Neural progenitor cell (in vitro differentiated cells): ENCODE results near the gene ANKRD66. TPM values are rescaled to one million over a fixed set of nuclear protein-coding genes. Genes with fewer than 3 reads are reported as not detected.
"Not testable (repeated sequence)": the region's sequence is repeated elsewhere in the genome, so short reads cannot be mapped to it uniquely, and the experiment has no call there.

Source experiments
- DNase-seq: peaks from one replicate; pipeline ENCODE4 v3.0.0-alpha.2; 2016; ENCODE audit warnings: low spot score
- H2AFZ ChIP-seq: fragments of 200-600 bp; sonication (generic); replicated peaks from 2 replicates; pipeline ENCODE4 v1.6.1; 2016; ENCODE audit warnings: antibody characterized with exemption
- H3F3A ChIP-seq: fragments of 200-600 bp; sonication (generic); 2 replicates; pipeline ENCODE4 v1.6.1; 2016; ENCODE audit warnings: antibody characterized with exemption, low read depth
- H3K27ac ChIP-seq: fragments of 200-600 bp; sonication (generic); 2 replicates; pipeline ENCODE4 v1.5.1; 2016; ENCODE audit warnings: mild to moderate bottlenecking
- H3K27me3 ChIP-seq: fragments of 200-600 bp; sonication (generic); 2 replicates; pipeline ENCODE4 v1.6.1; 2016; ENCODE audit warnings: mild to moderate bottlenecking, moderate library complexity
- H3K36me3 ChIP-seq: fragments of 200-600 bp; sonication (generic); 2 replicates; pipeline ENCODE4 v1.5.1; 2016
- H3K4me1 ChIP-seq: fragments of 200-600 bp; sonication (generic); 2 replicates; pipeline ENCODE4 v1.6.1; 2016; ENCODE audit warnings: mixed run types
- H3K4me2 ChIP-seq: fragments of 200-600 bp; sonication (generic); 2 replicates; pipeline ENCODE4 v1.6.1; 2016
- H3K4me3 ChIP-seq: fragments of 200-600 bp; sonication (generic); 2 replicates; pipeline ENCODE4 v1.5.1; 2016
- H3K79me2 ChIP-seq: fragments of 200-600 bp; sonication (generic); 2 replicates; pipeline ENCODE4 v1.6.1; 2016; ENCODE audit warnings: low read depth
- H3K9ac ChIP-seq: fragments of 200-600 bp; sonication (generic); 2 replicates; pipeline ENCODE4 v1.6.1; 2016
- H3K9me3 ChIP-seq: fragments of 200-600 bp; sonication (generic); 2 replicates; pipeline ENCODE4 v1.5.1; 2016; ENCODE audit warnings: low read depth
- H4K20me1 ChIP-seq: fragments of 200-600 bp; sonication (generic); 2 replicates; pipeline ENCODE4 v1.6.1; 2016; ENCODE audit warnings: low read depth
- H3K27ac Mint-ChIP-seq: 3 replicates; pipeline ENCODE4 v1.8.0; 2021; ENCODE audit warnings: mixed read lengths
- H3K27me3 Mint-ChIP-seq: 2 replicates; pipeline ENCODE4 v1.8.0; 2022; ENCODE audit warnings: low read depth, mild to moderate bottlenecking, inconsistent platforms, moderate library complexity, mixed read lengths; ENCODE audit not compliant: insufficient read depth
- H3K36me3 Mint-ChIP-seq: 3 replicates; pipeline ENCODE4 v1.8.0; 2021; ENCODE audit warnings: mixed read lengths
- H3K4me1 Mint-ChIP-seq: 3 replicates; pipeline ENCODE4 v1.8.0; 2021; ENCODE audit warnings: mixed read lengths
- H3K4me3 Mint-ChIP-seq: 3 replicates; pipeline ENCODE4 v1.8.0; 2021; ENCODE audit warnings: mild to moderate bottlenecking, moderate library complexity, mixed read lengths
- H3K9me3 Mint-ChIP-seq: 3 replicates; pipeline ENCODE4 v1.8.0; 2020; ENCODE audit warnings: mixed read lengths
- EZH2 ChIP-seq: fragments of 200-600 bp; sonication (generic); IDR thresholded peaks from 2 replicates; pipeline ENCODE4 v1.6.1; 2017; ENCODE audit warnings: antibody characterized with exemption, mild to moderate bottlenecking, moderate library complexity
- EZH2phosphoT487 ChIP-seq: fragments of 200-600 bp; sonication (generic); IDR thresholded peaks from 2 replicates; pipeline ENCODE4 v1.6.1; 2017; ENCODE audit warnings: antibody characterized with exemption
- total RNA-seq: library from RNA; depleted of rRNA; stranded (reverse); fragments of >200 nt; gene quantifications from 2 replicates; pipeline ENCODE4 v1.2.3, GENCODE V29; 2015; ENCODE audit warnings: low replicate concordance
- TF ChIP-seq, protein P1 (sequence below): fragments of 200-600 bp; sonication (generic); IDR thresholded peaks from 2 replicates; pipeline ENCODE4 v1.5.1; 2017; ENCODE audit warnings: antibody characterized with exemption, mild to moderate bottlenecking

Gene ANKRD66
- total RNA-seq, 1 donor from 2014 or later = not detected

DNA sequence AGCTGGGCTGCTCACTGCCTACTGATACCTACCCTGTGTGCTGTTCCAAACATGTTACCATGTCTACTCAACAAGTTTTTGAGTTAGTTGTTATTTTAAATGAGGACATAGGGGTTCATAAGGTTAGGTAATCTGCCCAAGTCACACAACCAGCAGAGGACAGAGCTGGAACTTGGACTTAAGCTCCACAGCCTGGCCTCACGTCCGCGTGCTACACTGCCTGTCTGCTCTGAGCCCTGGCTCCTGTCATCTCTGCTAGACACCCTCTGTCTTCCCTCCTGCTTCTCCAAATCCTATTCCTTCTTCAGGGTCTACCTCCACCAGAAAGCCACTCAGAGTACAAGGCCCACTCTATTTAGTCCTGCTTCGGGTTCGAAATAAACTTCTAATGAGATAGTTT lies 18.2 kb downstream of the ANKRD66 start:
- Mint-ChIP-seq H3K9me3 (peaks cover 1% of the 10 kb centered on the region), H3K36me3 (no peaks in the 10 kb centered on the region), H3K27me3 (no peaks in the 10 kb centered on the region), H3K27ac (no peak overlapping the region), H3K4me3 (no peak overlapping the region), H3K4me1 (no peaks in the 10 kb centered on the region)
- Histone ChIP-seq H3K79me2 (no peaks in the 10 kb centered on the region), H3K4me3 (no peak overlapping the region), H3F3A (no peaks in the 10 kb centered on the region), H4K20me1 (no peaks in the 10 kb centered on the region), H3K9me3 (no peaks in the 10 kb centered on the region), H3K36me3 (no peaks in the 10 kb centered on the region), H3K9ac (no peak overlapping the region), H3K27ac (no peak overlapping the region), H3K4me2 (no peak overlapping the region), H2AFZ (no peak overlapping the region), H3K27me3 (no peaks in the 10 kb centered on the region), H3K4me1 (no peaks in the 10 kb centered on the region)
- DNase-seq = no peak
- TF ChIP-seq, protein P1, sequence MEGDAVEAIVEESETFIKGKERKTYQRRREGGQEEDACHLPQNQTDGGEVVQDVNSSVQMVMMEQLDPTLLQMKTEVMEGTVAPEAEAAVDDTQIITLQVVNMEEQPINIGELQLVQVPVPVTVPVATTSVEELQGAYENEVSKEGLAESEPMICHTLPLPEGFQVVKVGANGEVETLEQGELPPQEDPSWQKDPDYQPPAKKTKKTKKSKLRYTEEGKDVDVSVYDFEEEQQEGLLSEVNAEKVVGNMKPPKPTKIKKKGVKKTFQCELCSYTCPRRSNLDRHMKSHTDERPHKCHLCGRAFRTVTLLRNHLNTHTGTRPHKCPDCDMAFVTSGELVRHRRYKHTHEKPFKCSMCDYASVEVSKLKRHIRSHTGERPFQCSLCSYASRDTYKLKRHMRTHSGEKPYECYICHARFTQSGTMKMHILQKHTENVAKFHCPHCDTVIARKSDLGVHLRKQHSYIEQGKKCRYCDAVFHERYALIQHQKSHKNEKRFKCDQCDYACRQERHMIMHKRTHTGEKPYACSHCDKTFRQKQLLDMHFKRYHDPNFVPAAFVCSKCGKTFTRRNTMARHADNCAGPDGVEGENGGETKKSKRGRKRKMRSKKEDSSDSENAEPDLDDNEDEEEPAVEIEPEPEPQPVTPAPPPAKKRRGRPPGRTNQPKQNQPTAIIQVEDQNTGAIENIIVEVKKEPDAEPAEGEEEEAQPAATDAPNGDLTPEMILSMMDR = no peak

GRCh38 chr6:46772016-46772415 lies 25.3 kb downstream of the ANKRD66 start:
- Histone ChIP-seq H3K4me2 (no peak overlapping the region), H2AFZ (no peak overlapping the region), H3F3A (no peaks in the 10 kb centered on the region), H3K36me3 (no peaks in the 10 kb centered on the region), H3K4me1 (no peaks in the 10 kb centered on the region), H4K20me1 (no peaks in the 10 kb centered on the region), H3K9ac (no peak overlapping the region), H3K27me3 (no peaks in the 10 kb centered on the region), H3K4me3 (no peak overlapping the region), H3K79me2 (no peaks in the 10 kb centered on the region), H3K9me3 (no peaks in the 10 kb centered on the region), H3K27ac (no peak overlapping the region)
- no peaks in the 10 kb centered on the region for H3K36me3 Mint-ChIP-seq
- TF ChIP-seq EZH2 (no peak), EZH2phosphoT487 (no peak)
- TF ChIP-seq, protein P1 = no peak
- H3K27ac Mint-ChIP-seq = no peak overlapping the region
- peaks cover 10% of the 10 kb centered on the region for H3K9me3 Mint-ChIP-seq
- peaks cover 5% of the 10 kb centered on the region for H3K4me1 Mint-ChIP-seq
- H3K4me3 Mint-ChIP-seq = no peak overlapping the region
- DNase-seq = no peak
- peaks cover 2% of the 10 kb centered on the region for H3K27me3 Mint-ChIP-seq

DNA sequence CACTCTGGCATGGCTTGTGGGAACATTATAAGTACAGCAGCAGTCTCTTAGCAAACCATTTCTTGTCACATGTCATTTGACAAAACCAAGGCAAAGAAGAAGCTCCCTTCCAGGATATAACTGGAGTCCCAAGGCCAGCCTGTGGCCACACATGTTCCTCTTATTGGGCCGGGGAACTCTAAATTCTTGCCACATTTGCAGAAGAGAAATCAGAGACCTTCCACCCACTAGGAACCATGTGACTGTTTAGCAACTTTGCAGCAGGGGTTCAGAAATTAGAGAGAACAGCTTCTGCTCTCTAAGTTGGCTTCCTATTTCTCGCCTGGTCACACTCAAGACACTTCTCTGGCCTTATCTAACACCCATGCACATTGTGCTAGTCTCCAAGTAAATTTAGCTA lies 26.0 kb downstream of the ANKRD66 start:
- peaks cover 2% of the 10 kb centered on the region for H3K27me3 Mint-ChIP-seq
- Histone ChIP-seq H3K27me3 (no peaks in the 10 kb centered on the region), H3K27ac (no peak overlapping the region), H3K79me2 (no peaks in the 10 kb centered on the region), H3K4me1 (no peaks in the 10 kb centered on the region), H3K9ac (no peak overlapping the region), H2AFZ (no peak overlapping the region), H3K4me2 (no peak overlapping the region), H3K9me3 (no peaks in the 10 kb centered on the region), H3K4me3 (no peak overlapping the region), H3F3A (no peaks in the 10 kb centered on the region), H4K20me1 (no peaks in the 10 kb centered on the region), H3K36me3 (no peaks in the 10 kb centered on the region)
- no peak for TF ChIP-seq EZH2
- H3K4me3 Mint-ChIP-seq = no peak overlapping the region
- H3K27ac Mint-ChIP-seq = no peak overlapping the region
- peaks cover 10% of the 10 kb centered on the region for H3K9me3 Mint-ChIP-seq
- H3K4me1 Mint-ChIP-seq = peaks cover 5% of the 10 kb centered on the region
- no peaks in the 10 kb centered on the region for H3K36me3 Mint-ChIP-seq
- DNase-seq = no peak

GRCh38 chr6:46773201-46773855 lies 26.6 kb downstream of the ANKRD66 start:
- Mint-ChIP-seq H3K4me1 (peaks cover 5% of the 10 kb centered on the region), H3K27ac (no peak overlapping the region), H3K4me3 (no peak overlapping the region), H3K27me3 (peaks cover 2% of the 10 kb centered on the region), H3K36me3 (no peaks in the 10 kb centered on the region), H3K9me3 (peaks cover 10% of the 10 kb centered on the region)
- H3K4me2 ChIP-seq = no peak overlapping the region
- no peaks in the 10 kb centered on the region for H3K9me3 ChIP-seq
- no peaks in the 10 kb centered on the region for H3F3A ChIP-seq
- no peaks in the 10 kb centered on the region for H3K36me3 ChIP-seq
- H3K9ac ChIP-seq = no peak overlapping the region
- no peak overlapping the region for H3K27ac ChIP-seq
- no peaks in the 10 kb centered on the region for H3K4me1 ChIP-seq
- DNase-seq = no peak
- no peaks in the 10 kb centered on the region for H3K27me3 ChIP-seq
- no peak overlapping the region for H2AFZ ChIP-seq
- no peak for TF ChIP-seq EZH2phosphoT487
- TF ChIP-seq, protein P1 = no peak
- TF ChIP-seq EZH2 = no peak
- no peaks in the 10 kb centered on the region for H4K20me1 ChIP-seq
- H3K79me2 ChIP-seq = no peaks in the 10 kb centered on the region
- H3K4me3 ChIP-seq = no peak overlapping the region

DNA sequence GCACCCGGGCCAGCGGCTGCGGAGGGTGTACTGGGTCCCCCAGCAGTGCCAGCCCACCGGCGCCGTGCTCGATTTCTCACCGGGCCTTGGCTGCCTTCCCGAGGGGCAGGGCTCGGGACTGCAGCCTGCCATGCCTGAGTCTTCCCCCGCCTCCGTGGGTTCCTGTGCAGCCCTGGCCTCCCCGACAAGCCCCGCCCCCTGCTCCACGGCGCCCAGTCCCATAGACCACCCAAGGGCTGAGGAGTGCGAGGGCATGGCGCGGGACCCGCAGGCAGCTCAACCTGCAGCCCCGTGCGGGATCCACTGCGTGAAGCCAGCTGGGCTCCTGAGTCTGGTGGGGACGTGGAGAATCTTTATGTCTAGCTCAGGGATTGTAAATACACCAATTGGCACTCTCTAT lies 28.0 kb downstream of the ANKRD66 start:
- not testable (repeated sequence) for DNase-seq, H3K27ac ChIP-seq

More for the DNA sequence above, 28.0 kb downstream of the ANKRD66 start:
- not testable (repeated sequence) for H3K4me3 ChIP-seq, H3K27me3 Mint-ChIP-seq, H3K4me2 ChIP-seq, H3K4me3 Mint-ChIP-seq, H3K27ac Mint-ChIP-seq, H3K27me3 ChIP-seq, H3K79me2 ChIP-seq, H3K4me1 Mint-ChIP-seq, H4K20me1 ChIP-seq, H3K36me3 ChIP-seq, H3K9me3 ChIP-seq, H3K36me3 Mint-ChIP-seq, H2AFZ ChIP-seq, H3K4me1 ChIP-seq, H3K9ac ChIP-seq, H3F3A ChIP-seq
- peaks cover 10% of the 10 kb centered on the region for H3K9me3 Mint-ChIP-seq
